AG09309 (cell line): ENCODE measurements around the gene TNFRSF12A.
A peak's percentile ranks its signal among the peaks of the same experiment; 100 is the strongest.

Source experiments
- DNase-seq: peaks from one replicate; pipeline ENCODE4 v3.0.0-alpha.2; 2010; ENCODE audit warnings: low read depth
- H3K4me3 ChIP-seq: 2 replicates; pipeline ENCODE4 v1.5.1; 2011; ENCODE audit warnings: mild to moderate bottlenecking, low read depth, low read length, moderate library complexity; ENCODE audit not compliant: control insufficient read depth
- CTCF ChIP-seq: IDR thresholded peaks from 2 replicates; pipeline ENCODE4 v1.5.1; 2011; ENCODE audit warnings: mild to moderate bottlenecking, low read depth, low read length, inconsistent platforms; ENCODE audit not compliant: insufficient read depth, control insufficient read depth; ENCODE audit errors: missing control alignments

TNFRSF12A gene

GRCh38 chr16:2974319-2975056, 45.7 kb upstream of the TNFRSF12A start:
- DNase-seq, result no peak
- no peak overlapping the region for H3K4me3 ChIP-seq
- TF ChIP-seq CTCF, result no peak

- no peak overlapping the region for H3K4me3 ChIP-seq
- no peak for TF ChIP-seq CTCF
- DNase-seq, result no peak
Observed at GRCh38 chr16:2975161-2975795, 44.9 kb upstream of the TNFRSF12A start.

GRCh38 chr16:2976201-2976600, 44.0 kb upstream of the TNFRSF12A start:
- no peak for DNase-seq
- no peak overlapping the region for H3K4me3 ChIP-seq
- no peak for TF ChIP-seq CTCF

GRCh38 chr16:2976673-2977072, 43.5 kb upstream of the TNFRSF12A start:
- no peak for DNase-seq
- TF ChIP-seq CTCF, result no peak
- H3K4me3 ChIP-seq, result no peak overlapping the region

- no peak for TF ChIP-seq CTCF
- no peak overlapping the region for H3K4me3 ChIP-seq
- DNase-seq, result no peak
Observed at GRCh38 chr16:2977440-2977839, 42.7 kb upstream of the TNFRSF12A start.

GRCh38 chr16:2979669-2980226, 40.4 kb upstream of the TNFRSF12A start:
- H3K4me3 ChIP-seq, result peak overlapping the region; percentile 80
- no peak for DNase-seq
- TF ChIP-seq CTCF, result no peak
